ENCODE measurements around the gene RHOBTB1. TPM values are rescaled to one million over a fixed set of nuclear protein-coding genes. Genes with fewer than 3 reads are reported as not detected.

The RHOBTB1 gene
- total RNA-seq, 1 experiment from 2014 or later, result 2.5 TPM

DNA sequence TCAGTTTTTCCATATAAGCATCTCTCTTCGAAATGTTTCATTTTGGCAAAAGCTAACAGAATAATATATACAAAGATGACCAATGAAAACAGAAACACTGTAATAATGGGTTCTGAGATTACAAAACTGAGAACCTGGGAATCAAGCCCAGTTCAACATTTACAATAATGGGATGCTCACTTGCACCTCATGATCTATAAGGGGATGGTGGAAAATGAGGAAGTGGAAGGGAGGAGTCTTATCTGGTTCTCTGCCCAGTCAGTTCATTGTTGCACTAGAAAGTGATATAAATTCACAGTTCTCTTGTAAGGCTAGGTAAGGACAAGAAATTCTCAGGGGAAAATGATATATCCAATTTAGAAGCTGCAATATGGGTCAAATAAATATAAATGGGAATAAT is 31.7 kb upstream of the RHOBTB1 start:
- no peak overlapping the region for H4K8ac ChIP-seq (replicated peaks; ENCODE audit: insufficient read length, low read depth, low read length)
- Mint-ChIP-seq H3K27ac (no peak overlapping the region), H3K36me3 (ENCODE audit: insufficient read depth in 1 of 3, low read depth in 3 of 3) (no peaks in the 10 kb centered on the region), H3K27me3 (ENCODE audit: low read depth) (no peaks in the 10 kb centered on the region), H3K4me1 (peaks cover 0 to 7% of the 10 kb centered on the region in 2 experiments; a peak in 1 of 4 replicates), H3K4me3 (no peak overlapping the region), H3K9me3 (no peaks in the 10 kb centered on the region)
- no peaks in the 10 kb centered on the region for H3K79me1 ChIP-seq (ENCODE audit: insufficient read depth, low read depth, low read length, poor library complexity, severe bottlenecking)
- no peak for TF ChIP-seq CTCF (conservative IDR thresholded peaks at IDR 0.05)
- no peak overlapping the region for H3T11ph ChIP-seq (ENCODE audit: low read length)
- no peak overlapping the region for H3K4ac ChIP-seq (ENCODE audit: low read depth, low read length)
- H3K23ac ChIP-seq (ENCODE audit: insufficient read length, low read depth, low read length), result no peak overlapping the region
- no peak overlapping the region for H2BK15ac ChIP-seq (ENCODE audit: low read depth, low read length)
- H3K4me1 ChIP-seq (ENCODE audit: insufficient read depth, low read length), result no peaks in the 10 kb centered on the region
- no peaks in the 10 kb centered on the region for H3K9me3 ChIP-seq (ENCODE audit: control insufficient read depth, low read depth, low read length)
- no peak overlapping the region for H3K18ac ChIP-seq (ENCODE audit: insufficient read length, low read depth, low read length)
- no peak overlapping the region for H3K14ac ChIP-seq (ENCODE audit: insufficient read depth, low read length)
- no peak overlapping the region for H2AFZ ChIP-seq (ENCODE audit: low read length)
- no peak overlapping the region for H3K27ac ChIP-seq (ENCODE audit: insufficient read length, low read depth, low read length)
- H3K9ac ChIP-seq (ENCODE audit: extremely low read depth, insufficient read length, low read length), result no peak overlapping the region
- no peak overlapping the region for H3K56ac ChIP-seq (ENCODE audit: insufficient read length, low read depth, low read length)
- WGBS (ENCODE audit: extremely low coverage, insufficient read length, low lambda C conversion rate), result no CpG with 5 or more reads among the region's 1 CpG
- H2AK5ac ChIP-seq (ENCODE audit: insufficient read length, low read length), result no peak overlapping the region
- H3K79me2 ChIP-seq (ENCODE audit: insufficient read depth, low read length), result no peaks in the 10 kb centered on the region
- H2BK5ac ChIP-seq (ENCODE audit: insufficient read length, low read length), result no peak overlapping the region
- H4K91ac ChIP-seq (ENCODE audit: insufficient read length, low read depth, low read length), result no peak overlapping the region
- no peak overlapping the region for H2BK12ac ChIP-seq (ENCODE audit: insufficient read length, low read depth, low read length)
- H2BK20ac ChIP-seq (ENCODE audit: low read depth, low read length, poor library complexity, severe bottlenecking), result no peak overlapping the region
- no peaks in the 10 kb centered on the region for H3K27me3 ChIP-seq (ENCODE audit: insufficient read depth, low read length)
- H3K4me2 ChIP-seq (ENCODE audit: insufficient read depth, insufficient read length, low read length), result no peak overlapping the region
- no peaks in the 10 kb centered on the region for H4K20me1 ChIP-seq (ENCODE audit: control insufficient read depth, insufficient read depth, insufficient read length)
- DNase-seq, result no peak
- no peaks in the 10 kb centered on the region for H3K23me2 ChIP-seq (ENCODE audit: insufficient read length, low read depth, low read length, poor library complexity, severe bottlenecking)
- H2BK120ac ChIP-seq (ENCODE audit: low read depth, low read length, poor library complexity, severe bottlenecking), result no peak overlapping the region
- H4K5ac ChIP-seq (ENCODE audit: insufficient read length, low read depth, low read length), result no peak overlapping the region

Measured in H9 (cell line).